ENCODE measurements around the gene COQ6.
"Not testable (repeated sequence)": the region's sequence is repeated elsewhere in the genome, so short reads cannot be mapped to it uniquely, and the experiment has no call there.

DNA sequence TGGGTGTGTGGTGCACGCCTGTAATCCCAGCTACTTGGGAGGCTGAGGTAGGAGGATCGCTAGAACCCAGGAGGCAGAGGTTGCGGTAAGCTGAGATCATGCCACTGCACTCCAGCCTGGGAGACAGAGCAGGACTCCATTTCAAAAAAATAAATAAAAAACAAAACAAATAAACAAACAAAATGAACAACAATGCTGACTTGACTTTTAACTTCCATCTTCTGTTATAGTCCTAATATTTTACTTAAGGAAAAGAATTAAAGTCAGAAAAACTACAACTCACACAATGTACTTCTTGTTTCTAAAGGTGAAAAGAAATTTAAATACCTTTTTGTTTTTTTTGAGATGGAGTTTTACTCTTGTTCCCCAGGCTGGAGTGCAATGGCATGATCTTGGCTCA, 55.6 kb downstream of the COQ6 start:
- not testable (repeated sequence) for TF ChIP-seq CTCF (IDR thresholded peaks at IDR 0.05; ENCODE audit: low read depth, low read length); POLR2A (IDR thresholded peaks at IDR 0.05; ENCODE audit: extremely low read depth, insufficient read length); MAX (IDR thresholded peaks at IDR 0.05; ENCODE audit: low read depth, low read length)

All from NB4 (cell line).